ENCODE measurements around the gene FOXF2. TPM values are rescaled to one million over a fixed set of nuclear protein-coding genes. Genes with fewer than 3 reads are reported as not detected.
"Not testable (repeated sequence)": the region's sequence is repeated elsewhere in the genome, so short reads cannot be mapped to it uniquely, and the experiment has no call there.

Gene FOXF2
- total RNA-seq, 1 donor from 2014 or later, result 0.12 TPM

- Mint-ChIP-seq H3K27ac (ENCODE audit: unreplicated experiment) (no peak overlapping the region), H3K27me3 (ENCODE audit: low read depth) (peaks cover 43% of the 10 kb centered on the region), H3K9me3 (ENCODE audit: low read depth) (peaks cover 41% of the 10 kb centered on the region), H3K36me3 (ENCODE audit: low read depth) (no peaks in the 10 kb centered on the region), H3K4me1 (ENCODE audit: low read depth) (no peaks in the 10 kb centered on the region), H3K4me3 (ENCODE audit: unreplicated experiment) (no peak overlapping the region)
- no peak for TF ChIP-seq CTCF (IDR thresholded peaks at IDR 0.05)
- DNase-seq (ENCODE audit: low spot score), result no peak
These were observed 39.7 kb upstream of the FOXF2 start for GRCh38 chr6:1349655-1350054.

GRCh38 chr6:1351381-1352008, 37.9 kb upstream of the FOXF2 start:
- Mint-ChIP-seq H3K27me3 (ENCODE audit: low read depth) (peaks cover 44% of the 10 kb centered on the region), H3K27ac (ENCODE audit: unreplicated experiment) (no peak overlapping the region), H3K36me3 (ENCODE audit: low read depth) (no peaks in the 10 kb centered on the region), H3K9me3 (ENCODE audit: low read depth) (peaks cover 38% of the 10 kb centered on the region), H3K4me3 (ENCODE audit: unreplicated experiment) (no peak overlapping the region), H3K4me1 (ENCODE audit: low read depth) (no peaks in the 10 kb centered on the region)
- no peak for TF ChIP-seq CTCF (IDR thresholded peaks at IDR 0.05)
- DNase-seq (ENCODE audit: low spot score), result no peak

GRCh38 chr6:1355068-1355467, 34.3 kb upstream of the FOXF2 start:
- H3K27me3 Mint-ChIP-seq (ENCODE audit: low read depth), result peaks cover 34% of the 10 kb centered on the region
- not testable (repeated sequence) for H3K36me3 Mint-ChIP-seq (ENCODE audit: low read depth); DNase-seq (ENCODE audit: low spot score); H3K27ac Mint-ChIP-seq (ENCODE audit: unreplicated experiment); H3K4me3 Mint-ChIP-seq (ENCODE audit: unreplicated experiment); H3K4me1 Mint-ChIP-seq (ENCODE audit: low read depth)
- H3K9me3 Mint-ChIP-seq (ENCODE audit: low read depth), result peaks cover 38% of the 10 kb centered on the region

- not testable (repeated sequence) for H3K4me1 Mint-ChIP-seq (ENCODE audit: low read depth); H3K36me3 Mint-ChIP-seq (ENCODE audit: low read depth); H3K4me3 Mint-ChIP-seq (ENCODE audit: unreplicated experiment); DNase-seq (ENCODE audit: low spot score); H3K9me3 Mint-ChIP-seq (ENCODE audit: low read depth); H3K27ac Mint-ChIP-seq (ENCODE audit: unreplicated experiment)
- peaks cover 29% of the 10 kb centered on the region for H3K27me3 Mint-ChIP-seq (ENCODE audit: low read depth)
These were observed 27.7 kb upstream of the FOXF2 start for GRCh38 chr6:1361717-1362116.

- Mint-ChIP-seq H3K9me3 (ENCODE audit: low read depth) (no peaks in the 10 kb centered on the region), H3K36me3 (ENCODE audit: low read depth) (no peaks in the 10 kb centered on the region), H3K27ac (ENCODE audit: unreplicated experiment) (no peak overlapping the region), H3K27me3 (ENCODE audit: low read depth) (peaks cover 28% of the 10 kb centered on the region), H3K4me1 (ENCODE audit: low read depth) (no peaks in the 10 kb centered on the region), H3K4me3 (ENCODE audit: unreplicated experiment) (no peak overlapping the region)
- DNase-seq (ENCODE audit: low spot score), result no peak
- no peak for TF ChIP-seq CTCF (IDR thresholded peaks at IDR 0.05)
These were observed 26.7 kb upstream of the FOXF2 start for GRCh38 chr6:1362643-1363042.

GRCh38 chr6:1363298-1363697, 26.1 kb upstream of the FOXF2 start:
- Mint-ChIP-seq H3K36me3 (ENCODE audit: low read depth) (no peaks in the 10 kb centered on the region), H3K9me3 (ENCODE audit: low read depth) (no peaks in the 10 kb centered on the region), H3K27me3 (ENCODE audit: low read depth) (peaks cover 34% of the 10 kb centered on the region), H3K4me3 (ENCODE audit: unreplicated experiment) (no peak overlapping the region), H3K4me1 (ENCODE audit: low read depth) (no peaks in the 10 kb centered on the region), H3K27ac (ENCODE audit: unreplicated experiment) (no peak overlapping the region)
- no peak for TF ChIP-seq CTCF (IDR thresholded peaks at IDR 0.05)
- no peak for DNase-seq (ENCODE audit: low spot score)

All from chondrocyte (in vitro differentiated cells).